CD4-positive, alpha-beta T cell (primary cell): ENCODE measurements around the gene PTPRN2. TPM values are rescaled to one million over a fixed set of nuclear protein-coding genes. Genes with fewer than 3 reads are reported as not detected.

Source experiments
- ATAC-seq: fragments of 200-7000 bp; cut with Tn5 transposase; one replicate; pipeline ENCODE4 v1.10.0; 2022; ENCODE audit warnings: mild to moderate bottlenecking; ENCODE audit not compliant: poor library complexity
- CTCF ChIA-PET: fragments of 350-600 bp; sonication (Branson Sonifier 250); formaldehyde crosslinking; loops from one replicate; lab custom pipeline; 2021; ENCODE audit warnings: antibody characterized with exemption, inconsistent platforms; lab: Charles Lee
- POLR2A ChIA-PET: fragments of 350-600 bp; sonication (Branson Sonifier 250); formaldehyde crosslinking; loops from one replicate; lab custom pipeline; 2021; ENCODE audit warnings: antibody characterized with exemption, inconsistent platforms; lab: Charles Lee
- DNase-seq, 14 experiments: peaks; one replicate each; pipeline ENCODE4 v3.0.0-alpha.2; 2013 to 2020; ENCODE audit warnings: mixed read lengths in 2 of 14
- H3K27ac ChIP-seq, 2 donors: one replicate each; pipeline versions ENCODE4 v1.5.1 to v1.7.0; 2013; ENCODE audit warnings: low read length in 2 of 2, low read depth in 1 of 2, mild to moderate bottlenecking in 1 of 2
- H3K27me3 ChIP-seq, 2 experiments: 1 replicate in 1 of 2; 2 replicates in 1 of 2; pipeline versions ENCODE4 v1.6.1 to v1.7.0; 2013; ENCODE audit warnings: low read length in 2 of 2, control low read depth in 1 of 2, mild to moderate bottlenecking in 1 of 2, moderate library complexity in 1 of 2; ENCODE audit not compliant: insufficient read depth in 2 of 2, control insufficient read depth in 1 of 2
- H3K36me3 ChIP-seq: one replicate; pipeline ENCODE4 v1.6.1; 2013; ENCODE audit warnings: low read length, control low read depth; ENCODE audit not compliant: insufficient read depth
- H3K4me1 ChIP-seq: one replicate; pipeline ENCODE4 v1.6.1; 2013; ENCODE audit warnings: low read length, control low read depth; ENCODE audit not compliant: insufficient read depth
- H3K4me3 ChIP-seq: one replicate; pipeline ENCODE4 v1.5.1; 2013; ENCODE audit warnings: mild to moderate bottlenecking, low read length, moderate library complexity
- H3K9me3 ChIP-seq, 2 experiments: 1 replicate in 1 of 2; 2 replicates in 1 of 2; pipeline versions ENCODE4 v1.6.1 to v1.7.0; 2013; ENCODE audit warnings: low read length in 2 of 2, mild to moderate bottlenecking in 2 of 2, control low read depth in 1 of 2, moderate library complexity in 1 of 2; ENCODE audit not compliant: control insufficient read depth in 1 of 2, insufficient read depth in 1 of 2
- H3K27ac Mint-ChIP-seq: one replicate; pipeline ENCODE4 v1.8.0; 2020; ENCODE audit warnings: mixed read lengths
- H3K27me3 Mint-ChIP-seq: one replicate; pipeline ENCODE4 v1.8.0; 2021; ENCODE audit warnings: mixed read lengths
- H3K36me3 Mint-ChIP-seq: one replicate; pipeline ENCODE4 v1.8.0; 2021; ENCODE audit warnings: low read depth, mixed read lengths
- H3K4me1 Mint-ChIP-seq: one replicate; pipeline ENCODE4 v1.8.0; 2021; ENCODE audit warnings: low read depth, mixed read lengths
- H3K4me3 Mint-ChIP-seq: one replicate; pipeline ENCODE4 v1.8.0; 2020; ENCODE audit warnings: mild to moderate bottlenecking, mixed read lengths
- H3K9me3 Mint-ChIP-seq: one replicate; pipeline ENCODE4 v1.8.0; 2020; ENCODE audit warnings: mixed read lengths
- CTCF ChIP-seq: fragments of 200-600 bp; IDR thresholded peaks from one replicate; pipeline ENCODE4 v1.8.0; 2022; ENCODE audit warnings: antibody characterized with exemption, mild to moderate bottlenecking
- intact Hi-C, 2 experiments: fragments of 100-400 bp; cut with DNase I in 1 of 2; cut with micrococcal nuclease in 1 of 2; formaldehyde crosslinking; loops; one replicate each; pipeline versions ENCODE4 v1.15.1 to v1.9.0; 2023 to 2025; cut with DNase I, micrococcal nuclease
- total RNA-seq, 174 experiments: library from RNA in 2 of 174; stranded (reverse) in 2 of 174; gene quantifications; one replicate each; pipeline ENCODE4 v1.2.3 and lab custom pipeline; 2021 to 2026

Gene PTPRN2
- total RNA-seq, 2 experiments from 2014 or later = 0.34 to 0.44 TPM

- ATAC-seq (no peak), DNase-seq (no peak)
- H3K27ac ChIP-seq = no peak overlapping the region
- peaks cover 0 to 39% of the 10 kb centered on the region in 2 experiments for H3K9me3 ChIP-seq
- H3K27me3 ChIP-seq = no peaks in the 10 kb centered on the region
- ChIA-PET CTCF (no interaction called here), POLR2A (no interaction called here)
- H3K4me3 ChIP-seq = no peak overlapping the region
- no peaks in the 10 kb centered on the region for H3K27me3 Mint-ChIP-seq
- no peaks in the 10 kb centered on the region for H3K4me1 ChIP-seq
- intact Hi-C loops = no loop called here
- TF ChIP-seq CTCF = no peak
- no peak overlapping the region for H3K4me3 Mint-ChIP-seq
- H3K36me3 Mint-ChIP-seq = no peaks in the 10 kb centered on the region
- no peaks in the 10 kb centered on the region for H3K9me3 Mint-ChIP-seq
- H3K4me1 Mint-ChIP-seq = no peaks in the 10 kb centered on the region
- no peak overlapping the region for H3K27ac Mint-ChIP-seq
- H3K36me3 ChIP-seq = no peaks in the 10 kb centered on the region
These were observed 341.2 kb downstream of the PTPRN2 start for GRCh38 chr7:158246272-158246959.

- Histone ChIP-seq H3K4me3 (no peak overlapping the region), H3K36me3 (no peaks in the 10 kb centered on the region), H3K27ac (no peak overlapping the region), H3K27me3 (no peaks in the 10 kb centered on the region), H3K4me1 (no peaks in the 10 kb centered on the region), H3K9me3 (peaks cover 0 to 39% of the 10 kb centered on the region in 2 experiments)
- no peaks in the 10 kb centered on the region for H3K27me3 Mint-ChIP-seq
- H3K4me3 Mint-ChIP-seq = no peak overlapping the region
- H3K9me3 Mint-ChIP-seq = no peaks in the 10 kb centered on the region
- ATAC-seq (no peak), DNase-seq (no peak)
- no peak for TF ChIP-seq CTCF
- ChIA-PET POLR2A (no interaction called here), CTCF (no interaction called here)
- H3K36me3 Mint-ChIP-seq = no peaks in the 10 kb centered on the region
- no peak overlapping the region for H3K27ac Mint-ChIP-seq
- intact Hi-C loops = no loop called here
- H3K4me1 Mint-ChIP-seq = no peaks in the 10 kb centered on the region
These were observed 341.9 kb downstream of the PTPRN2 start for GRCh38 chr7:158245724-158246041.

- Mint-ChIP-seq H3K4me1 (no peaks in the 10 kb centered on the region), H3K9me3 (no peaks in the 10 kb centered on the region), H3K4me3 (no peak overlapping the region), H3K27ac (no peak overlapping the region), H3K36me3 (no peaks in the 10 kb centered on the region), H3K27me3 (no peaks in the 10 kb centered on the region)
- DNase-seq (no peak), ATAC-seq (no peak)
- H3K4me1 ChIP-seq = no peaks in the 10 kb centered on the region
- intact Hi-C loops = no loop called here
- no peak for TF ChIP-seq CTCF
- ChIA-PET CTCF (no interaction called here), POLR2A (no interaction called here)
- no peak overlapping the region for H3K4me3 ChIP-seq
- H3K27ac ChIP-seq = no peak overlapping the region
- peaks cover 0 to 39% of the 10 kb centered on the region in 2 experiments for H3K9me3 ChIP-seq
- H3K27me3 ChIP-seq = no peaks in the 10 kb centered on the region
- H3K36me3 ChIP-seq = no peaks in the 10 kb centered on the region
These were observed 342.5 kb downstream of the PTPRN2 start for GRCh38 chr7:158244873-158245723.
